Mesothelial cell of epicardium (in vitro differentiated cells): ENCODE results near the gene BMX. TPM values are rescaled to one million over a fixed set of nuclear protein-coding genes. Genes with fewer than 3 reads are reported as not detected.

ENCODE experiments used
- DNase-seq, 2 experiments: peaks; one replicate each; pipeline ENCODE4 v3.0.0; 2021; ENCODE audit warnings: low spot score in 2 of 2; ENCODE audit not compliant: unreplicated experiment in 2 of 2
- H3K27ac Mint-ChIP-seq: 2 replicates; pipeline ENCODE4 v1.8.0; 2021; ENCODE audit warnings: mixed read lengths
- H3K27me3 Mint-ChIP-seq: 2 replicates; pipeline ENCODE4 v1.8.0; 2021; ENCODE audit warnings: low read depth, mixed read lengths
- H3K36me3 Mint-ChIP-seq: 2 replicates; pipeline ENCODE4 v1.8.0; 2021; ENCODE audit warnings: mixed read lengths
- H3K4me1 Mint-ChIP-seq: 2 replicates; pipeline ENCODE4 v1.8.0; 2021; ENCODE audit warnings: mixed read lengths
- H3K4me3 Mint-ChIP-seq: 2 replicates; pipeline ENCODE4 v1.8.0; 2021; ENCODE audit warnings: mild to moderate bottlenecking, moderate library complexity, mixed read lengths
- H3K9me3 Mint-ChIP-seq: 2 replicates; pipeline ENCODE4 v1.8.0; 2021; ENCODE audit warnings: mixed read lengths
- total RNA-seq: library from RNA; stranded (reverse); gene quantifications from 3 replicates; pipeline ENCODE4 v1.2.1, GENCODE V29; 2021
- TF ChIP-seq, protein P1 (sequence below): fragments of 200-600 bp; sonication (generic); IDR thresholded peaks from one replicate; pipeline ENCODE4 v1.5.0; 2021; ENCODE audit warnings: antibody characterized with exemption; ENCODE audit not compliant: unreplicated experiment

BMX gene
- total RNA-seq, 1 donor from 2014 or later = not detected

DNA sequence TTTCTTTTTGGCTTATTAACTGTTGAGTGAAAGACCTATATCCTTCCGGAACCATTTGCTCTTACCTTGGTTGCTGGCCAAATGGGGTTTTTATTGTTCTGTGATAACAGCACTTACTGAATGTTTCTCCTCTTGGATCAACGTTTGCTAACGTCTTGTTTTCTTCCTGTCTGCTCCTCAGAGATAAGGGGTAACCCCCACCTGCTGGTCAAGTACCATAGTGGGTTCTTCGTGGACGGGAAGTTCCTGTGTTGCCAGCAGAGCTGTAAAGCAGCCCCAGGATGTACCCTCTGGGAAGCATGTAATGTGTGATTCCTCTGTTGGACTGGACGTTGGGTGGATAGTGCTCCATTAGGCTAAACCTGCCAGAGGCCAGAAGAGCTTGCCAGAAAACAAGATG is 15.3 kb downstream of the BMX start:
- Mint-ChIP-seq H3K36me3 (no peaks in the 10 kb centered on the region), H3K4me3 (no peak overlapping the region), H3K27ac (peak overlapping the region; percentile 71), H3K4me1 (peaks cover 14% of the 10 kb centered on the region), H3K9me3 (no peaks in the 10 kb centered on the region), H3K27me3 (peaks cover 4% of the 10 kb centered on the region)
- TF ChIP-seq, protein P1, sequence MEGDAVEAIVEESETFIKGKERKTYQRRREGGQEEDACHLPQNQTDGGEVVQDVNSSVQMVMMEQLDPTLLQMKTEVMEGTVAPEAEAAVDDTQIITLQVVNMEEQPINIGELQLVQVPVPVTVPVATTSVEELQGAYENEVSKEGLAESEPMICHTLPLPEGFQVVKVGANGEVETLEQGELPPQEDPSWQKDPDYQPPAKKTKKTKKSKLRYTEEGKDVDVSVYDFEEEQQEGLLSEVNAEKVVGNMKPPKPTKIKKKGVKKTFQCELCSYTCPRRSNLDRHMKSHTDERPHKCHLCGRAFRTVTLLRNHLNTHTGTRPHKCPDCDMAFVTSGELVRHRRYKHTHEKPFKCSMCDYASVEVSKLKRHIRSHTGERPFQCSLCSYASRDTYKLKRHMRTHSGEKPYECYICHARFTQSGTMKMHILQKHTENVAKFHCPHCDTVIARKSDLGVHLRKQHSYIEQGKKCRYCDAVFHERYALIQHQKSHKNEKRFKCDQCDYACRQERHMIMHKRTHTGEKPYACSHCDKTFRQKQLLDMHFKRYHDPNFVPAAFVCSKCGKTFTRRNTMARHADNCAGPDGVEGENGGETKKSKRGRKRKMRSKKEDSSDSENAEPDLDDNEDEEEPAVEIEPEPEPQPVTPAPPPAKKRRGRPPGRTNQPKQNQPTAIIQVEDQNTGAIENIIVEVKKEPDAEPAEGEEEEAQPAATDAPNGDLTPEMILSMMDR = no peak
- DNase-seq = no peak

DNA sequence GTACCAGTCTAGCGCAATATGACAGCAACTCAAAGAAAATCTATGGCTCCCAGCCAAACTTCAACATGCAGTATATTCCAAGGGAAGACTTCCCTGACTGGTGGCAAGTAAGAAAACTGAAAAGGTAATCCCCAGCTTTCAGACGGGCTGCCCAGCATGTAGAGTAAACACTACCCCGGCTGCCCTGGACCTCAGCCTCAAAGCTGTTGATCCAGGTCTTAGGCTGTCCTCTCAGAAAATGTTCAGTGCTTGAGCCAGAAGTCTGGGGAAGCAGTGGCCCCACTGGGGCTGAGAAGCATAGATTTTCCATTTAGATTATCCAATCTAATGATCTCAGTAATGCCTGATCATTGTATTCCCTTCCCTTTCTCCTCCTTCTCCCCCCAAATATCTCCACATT is 21.9 kb downstream of the BMX start:
- H3K27ac Mint-ChIP-seq = no peak overlapping the region
- peaks cover 7% of the 10 kb centered on the region for H3K9me3 Mint-ChIP-seq
- TF ChIP-seq, protein P1 = no peak
- H3K4me3 Mint-ChIP-seq = no peak overlapping the region
- no peak for DNase-seq
- H3K27me3 Mint-ChIP-seq = peaks cover 6% of the 10 kb centered on the region
- H3K4me1 Mint-ChIP-seq = peaks cover 39% of the 10 kb centered on the region
- H3K36me3 Mint-ChIP-seq = no peaks in the 10 kb centered on the region

DNA sequence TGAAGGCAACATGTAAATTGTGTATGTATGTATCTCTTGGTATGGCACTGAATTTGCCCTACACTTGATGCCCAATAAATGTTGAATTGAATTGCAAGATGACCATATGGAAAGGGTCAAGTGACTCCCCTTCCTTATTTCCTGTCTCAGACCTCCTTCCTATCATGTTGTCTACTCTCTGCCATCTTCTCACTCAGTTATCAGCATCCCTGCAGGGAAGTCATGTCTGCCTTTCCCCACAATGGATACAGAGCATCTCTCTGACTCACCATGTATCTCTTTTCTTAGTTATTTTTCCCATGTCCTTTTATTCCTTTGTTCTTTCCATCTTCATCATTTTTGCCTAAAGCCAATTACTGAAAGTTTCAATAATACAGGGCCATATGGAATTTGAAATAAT is 22.5 kb downstream of the BMX start:
- TF ChIP-seq, protein P1 = no peak
- Mint-ChIP-seq H3K4me1 (peaks cover 38% of the 10 kb centered on the region), H3K27ac (no peak overlapping the region), H3K9me3 (peaks cover 7% of the 10 kb centered on the region), H3K36me3 (no peaks in the 10 kb centered on the region), H3K4me3 (no peak overlapping the region), H3K27me3 (peaks cover 6% of the 10 kb centered on the region)
- DNase-seq = no peak

DNA sequence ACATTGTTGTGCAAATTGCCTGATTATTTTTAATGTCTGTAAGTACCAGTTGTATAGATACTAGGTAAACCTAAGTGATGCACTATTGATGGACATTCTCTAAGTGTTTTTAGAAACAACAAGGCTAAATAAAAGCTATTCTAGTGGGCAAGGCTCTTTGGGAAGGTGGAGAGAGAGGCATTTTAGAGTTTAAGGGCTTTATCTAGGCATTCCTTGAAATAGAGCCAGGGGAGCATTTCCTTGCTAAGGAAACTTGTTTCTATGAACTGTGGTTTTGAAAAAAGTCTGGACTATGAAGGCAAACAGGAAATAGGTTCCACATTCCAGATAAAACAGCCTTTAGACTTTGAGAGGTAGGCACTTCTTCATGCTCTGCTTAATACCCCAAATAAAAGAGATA is 23.8 kb downstream of the BMX start:
- peaks cover 7% of the 10 kb centered on the region for H3K9me3 Mint-ChIP-seq
- peaks cover 33% of the 10 kb centered on the region for H3K4me1 Mint-ChIP-seq
- H3K36me3 Mint-ChIP-seq = no peaks in the 10 kb centered on the region

DNA sequence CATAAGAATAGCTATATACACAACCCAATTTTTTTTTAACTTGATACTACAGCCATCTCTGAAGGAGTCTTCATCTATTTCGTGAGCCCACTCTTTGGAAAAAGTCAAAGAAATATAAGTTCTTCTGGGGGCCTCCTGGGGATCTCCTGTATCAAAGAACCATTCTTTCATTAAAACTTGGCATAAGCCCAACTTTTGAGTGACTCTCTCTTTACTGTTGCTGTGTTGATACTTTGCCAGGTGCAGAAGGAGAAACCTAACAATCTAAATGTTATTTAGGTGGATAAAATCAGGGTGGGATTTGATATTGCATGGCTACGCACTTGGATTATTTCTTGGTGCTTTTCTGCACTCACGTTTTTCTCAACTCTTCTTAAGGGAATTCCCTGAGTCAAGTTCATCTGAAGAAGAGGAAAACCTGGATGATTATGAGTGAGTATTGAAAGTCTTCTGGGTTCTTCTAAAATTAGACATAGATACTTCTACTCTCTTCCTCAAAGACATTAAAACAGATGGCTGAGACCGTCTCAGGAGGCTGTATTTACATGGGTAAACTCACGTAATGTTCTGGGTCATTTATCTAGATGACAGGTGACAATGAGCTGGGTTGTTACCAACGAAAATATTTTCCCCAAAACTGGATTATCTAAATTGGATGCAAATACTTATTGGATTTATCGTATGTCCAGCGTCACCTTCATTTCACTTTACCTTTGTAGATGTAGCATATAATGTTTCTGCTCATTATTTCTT is 25.2 kb downstream of the BMX start:
- TF ChIP-seq, protein P1 = no peak
- no peak overlapping the region for H3K4me3 Mint-ChIP-seq

More for the DNA sequence above, 23.8 kb downstream of the BMX start:
- H3K27me3 Mint-ChIP-seq = peaks cover 6% of the 10 kb centered on the region
- no peak overlapping the region for H3K4me3 Mint-ChIP-seq
- TF ChIP-seq, protein P1 = no peak
- peak overlapping the region; percentile 40 for H3K27ac Mint-ChIP-seq
- DNase-seq = no peak

More for the DNA sequence above, 25.2 kb downstream of the BMX start:
- Mint-ChIP-seq H3K4me1 (peaks cover 33% of the 10 kb centered on the region), H3K27ac (peak overlapping the region; percentile 62), H3K9me3 (peaks cover 7% of the 10 kb centered on the region), H3K27me3 (peaks cover 6% of the 10 kb centered on the region), H3K36me3 (no peaks in the 10 kb centered on the region)
- no peak for DNase-seq
